Retinal pigment epithelial cell (primary cell): Measurements from ENCODE around the gene DIRAS1.
"Not testable (repeated sequence)": the region's sequence is repeated elsewhere in the genome, so short reads cannot be mapped to it uniquely, and the experiment has no call there.

Source experiments
- DNase-seq: peaks from one replicate; pipeline ENCODE4 v3.0.0-alpha.2; 2010; ENCODE audit warnings: low read depth
- H3K4me3 ChIP-seq: 2 replicates; pipeline ENCODE4 v1.5.1; 2011; ENCODE audit warnings: mild to moderate bottlenecking, low read length, control low read depth, moderate library complexity
- TF ChIP-seq, protein P1 (sequence below): conservative IDR thresholded peaks from 2 replicates; pipeline ENCODE4 v1.5.1; 2011; ENCODE audit warnings: low read depth, low read length, control low read depth, inconsistent platforms

Gene DIRAS1

DNA sequence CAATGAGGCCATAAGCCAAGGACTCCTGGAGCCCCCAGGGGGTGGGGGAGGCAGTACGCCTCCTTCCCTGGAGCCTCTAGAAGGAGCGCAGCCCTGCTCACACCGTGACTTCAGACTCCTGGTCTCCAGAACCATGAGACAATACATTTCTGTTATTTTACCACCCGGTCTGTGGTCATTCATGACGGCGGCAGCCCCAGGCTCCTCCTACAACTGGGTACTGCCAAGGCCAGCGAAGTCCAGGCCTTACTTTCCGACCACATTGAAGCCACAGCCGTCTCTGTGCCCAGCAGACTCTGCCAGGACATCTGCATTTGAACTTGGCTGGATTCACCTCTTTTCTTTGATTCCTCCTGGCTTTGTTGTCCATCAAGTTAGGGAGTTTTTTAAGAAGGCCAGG is 29.2 kb downstream of the DIRAS1 start:
- DNase-seq: no peak
- no peak overlapping the region for H3K4me3 ChIP-seq
- TF ChIP-seq, protein P1, sequence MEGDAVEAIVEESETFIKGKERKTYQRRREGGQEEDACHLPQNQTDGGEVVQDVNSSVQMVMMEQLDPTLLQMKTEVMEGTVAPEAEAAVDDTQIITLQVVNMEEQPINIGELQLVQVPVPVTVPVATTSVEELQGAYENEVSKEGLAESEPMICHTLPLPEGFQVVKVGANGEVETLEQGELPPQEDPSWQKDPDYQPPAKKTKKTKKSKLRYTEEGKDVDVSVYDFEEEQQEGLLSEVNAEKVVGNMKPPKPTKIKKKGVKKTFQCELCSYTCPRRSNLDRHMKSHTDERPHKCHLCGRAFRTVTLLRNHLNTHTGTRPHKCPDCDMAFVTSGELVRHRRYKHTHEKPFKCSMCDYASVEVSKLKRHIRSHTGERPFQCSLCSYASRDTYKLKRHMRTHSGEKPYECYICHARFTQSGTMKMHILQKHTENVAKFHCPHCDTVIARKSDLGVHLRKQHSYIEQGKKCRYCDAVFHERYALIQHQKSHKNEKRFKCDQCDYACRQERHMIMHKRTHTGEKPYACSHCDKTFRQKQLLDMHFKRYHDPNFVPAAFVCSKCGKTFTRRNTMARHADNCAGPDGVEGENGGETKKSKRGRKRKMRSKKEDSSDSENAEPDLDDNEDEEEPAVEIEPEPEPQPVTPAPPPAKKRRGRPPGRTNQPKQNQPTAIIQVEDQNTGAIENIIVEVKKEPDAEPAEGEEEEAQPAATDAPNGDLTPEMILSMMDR: no peak

DNA sequence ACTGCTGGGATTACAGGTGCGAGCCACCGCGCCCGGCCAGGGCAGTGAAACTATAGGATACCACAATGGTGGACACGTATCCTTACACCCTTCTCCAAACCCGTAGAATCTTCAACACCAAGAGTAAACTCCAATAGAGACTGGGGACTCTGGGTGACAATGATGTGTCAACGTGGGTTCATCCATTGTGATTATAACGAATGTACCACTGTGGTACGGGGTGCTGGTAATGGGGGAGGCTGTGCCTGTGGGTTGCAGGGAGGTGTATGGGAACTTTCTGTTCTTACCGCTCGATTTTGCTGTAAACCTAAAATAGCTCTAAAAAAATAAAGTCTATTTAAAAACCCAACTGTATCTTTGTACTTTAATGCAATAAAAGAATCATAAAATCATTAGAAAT is 30.3 kb downstream of the DIRAS1 start:
- no peak overlapping the region for H3K4me3 ChIP-seq
- DNase-seq: no peak
- TF ChIP-seq, protein P1: no peak

DNA sequence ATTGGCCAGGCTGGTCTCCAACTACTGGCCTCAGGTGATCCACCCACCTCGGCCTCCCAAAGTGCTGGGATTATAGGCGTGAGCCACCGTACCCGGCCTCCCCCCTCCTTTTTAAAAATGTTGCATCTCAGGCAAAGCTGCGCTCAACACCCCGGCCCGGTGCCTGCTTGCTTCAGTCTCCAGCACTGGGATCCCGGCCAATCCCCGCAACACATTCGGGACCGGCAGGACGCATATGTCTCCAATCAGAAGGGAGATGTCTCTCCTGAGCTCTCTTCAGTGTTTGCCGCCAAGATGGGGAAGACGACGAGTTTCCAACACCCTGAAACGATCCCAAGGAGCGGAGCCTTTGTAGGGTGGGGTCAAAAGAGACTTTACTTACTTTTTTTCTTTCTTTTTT is 34.8 kb downstream of the DIRAS1 start:
- H3K4me3 ChIP-seq: no peak overlapping the region
- TF ChIP-seq, protein P1: no peak
- no peak for DNase-seq

DNA sequence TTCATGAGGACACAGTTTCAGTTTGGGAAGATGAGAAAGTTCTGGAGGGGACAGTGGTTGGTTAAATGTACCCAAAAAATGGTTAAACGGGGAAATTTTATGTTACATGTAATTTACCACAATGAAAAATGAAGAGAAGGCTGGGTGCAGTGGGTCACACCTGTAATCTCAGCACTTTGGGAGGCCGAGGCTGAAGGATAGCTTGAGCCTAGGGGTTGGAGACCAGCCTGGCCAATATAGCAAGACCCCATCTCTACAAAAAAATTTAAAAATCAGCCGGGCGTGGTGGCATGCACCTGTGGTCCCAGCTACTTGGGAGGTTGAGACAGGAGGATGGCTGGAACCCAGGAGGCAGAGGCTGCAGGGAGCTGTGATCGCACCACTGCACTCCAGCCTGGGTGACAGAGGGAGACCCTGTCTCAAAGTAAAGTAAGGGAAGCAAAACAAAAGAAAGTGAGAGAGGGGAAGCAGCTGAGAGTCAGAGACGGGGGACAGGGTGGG is 35.9 kb downstream of the DIRAS1 start:
- DNase-seq: no peak
- no peak overlapping the region for H3K4me3 ChIP-seq
- TF ChIP-seq, protein P1: no peak

DNA sequence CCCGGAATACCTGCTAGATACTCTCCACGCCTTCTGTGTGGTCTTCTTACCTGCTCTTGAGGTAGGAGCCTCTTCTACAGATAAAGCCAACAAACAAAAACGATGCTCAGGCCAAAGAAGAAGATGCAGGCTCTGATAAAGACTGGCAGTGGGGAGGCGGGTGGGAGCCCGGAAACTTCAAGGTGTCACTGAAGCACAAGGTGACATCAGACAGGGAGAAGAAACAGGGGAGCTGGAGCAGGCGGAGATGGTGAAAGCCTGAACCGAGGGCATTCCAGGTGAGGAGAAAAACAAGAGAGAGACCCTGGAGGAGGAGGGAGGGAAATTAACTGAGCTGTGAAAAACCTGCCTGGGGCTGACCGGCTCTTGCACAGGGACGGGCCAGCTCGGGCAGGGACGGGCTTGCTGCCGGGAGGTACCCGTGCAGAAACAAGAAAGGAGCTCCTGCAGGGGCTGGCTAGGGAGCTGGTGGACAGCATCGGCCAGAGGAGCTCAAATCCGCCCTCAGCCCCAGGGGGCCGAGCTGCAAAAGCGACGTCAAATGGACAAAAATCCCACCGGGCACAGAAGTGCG is 37.7 kb downstream of the DIRAS1 start:
- TF ChIP-seq, protein P1: no peak
- no peak overlapping the region for H3K4me3 ChIP-seq
- DNase-seq: no peak

DNA sequence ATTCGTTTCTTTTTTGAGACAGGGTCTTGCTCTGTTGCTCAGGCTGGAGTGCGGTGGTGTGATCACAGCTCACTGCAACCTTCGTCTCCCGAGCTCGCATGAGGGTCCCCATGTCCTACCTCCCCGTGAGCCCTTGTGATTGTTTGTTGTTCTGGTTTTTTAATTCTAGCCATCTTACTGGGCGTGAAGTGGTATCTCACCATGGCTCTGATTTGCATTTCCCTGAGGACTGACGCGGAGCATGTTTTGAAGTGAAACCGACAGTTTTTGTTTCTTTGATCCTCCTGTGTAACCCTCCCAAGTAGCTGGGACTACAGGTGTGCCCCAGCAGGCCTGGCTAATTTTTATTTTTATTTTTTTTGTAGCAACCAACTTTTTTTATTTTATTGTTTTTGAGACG is 40.4 kb downstream of the DIRAS1 start:
- TF ChIP-seq, protein P1: no peak
- H3K4me3 ChIP-seq: no peak overlapping the region
- no peak for DNase-seq

DNA sequence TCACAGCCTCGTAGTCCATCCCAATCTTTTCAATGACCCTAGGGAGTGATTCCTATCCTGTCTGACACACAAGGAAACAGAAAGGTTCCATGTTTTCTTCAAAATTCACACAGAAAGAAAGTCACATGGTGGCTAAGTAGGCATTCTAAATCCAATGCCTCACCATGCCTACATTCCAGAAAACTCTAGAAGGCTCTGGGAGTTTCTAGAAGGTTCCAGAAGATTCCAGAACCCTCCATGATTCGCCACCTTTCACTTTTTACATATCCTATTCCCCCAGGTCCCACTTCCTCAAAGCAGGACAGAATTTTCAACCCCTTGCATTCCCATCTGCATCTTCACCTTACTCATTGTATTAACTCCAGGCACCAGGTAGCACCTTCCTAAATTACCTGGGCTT is 41.7 kb downstream of the DIRAS1 start:
- no peak overlapping the region for H3K4me3 ChIP-seq
- TF ChIP-seq, protein P1: no peak
- DNase-seq: no peak

DNA sequence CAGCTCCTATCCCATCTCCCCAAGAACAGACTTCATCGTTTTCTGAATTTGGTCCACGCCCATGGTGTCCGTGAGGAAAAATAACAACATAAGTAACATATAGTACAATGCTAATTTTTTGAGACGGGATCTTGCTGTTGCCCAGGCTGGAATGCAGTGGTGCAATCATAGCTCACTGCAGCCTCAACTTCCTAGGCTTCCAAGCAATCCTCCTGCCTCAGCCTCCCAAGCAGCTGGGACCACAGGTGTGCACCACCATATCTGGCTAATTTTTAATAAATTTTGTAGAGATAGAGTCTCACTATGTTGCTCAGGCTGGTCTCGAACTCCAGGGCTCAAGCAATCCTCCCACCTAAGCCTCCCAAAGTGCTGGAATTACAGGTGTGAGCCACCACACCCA is 42.2 kb downstream of the DIRAS1 start:
- H3K4me3 ChIP-seq, DNase-seq: not testable (repeated sequence)
